ENCODE results near the gene SDHD. TPM values are rescaled to one million over a fixed set of nuclear protein-coding genes. Genes with fewer than 3 reads are reported as not detected.

The SDHD gene
- total RNA-seq, 1 donor from 2014 or later = 67.9 TPM

DNA sequence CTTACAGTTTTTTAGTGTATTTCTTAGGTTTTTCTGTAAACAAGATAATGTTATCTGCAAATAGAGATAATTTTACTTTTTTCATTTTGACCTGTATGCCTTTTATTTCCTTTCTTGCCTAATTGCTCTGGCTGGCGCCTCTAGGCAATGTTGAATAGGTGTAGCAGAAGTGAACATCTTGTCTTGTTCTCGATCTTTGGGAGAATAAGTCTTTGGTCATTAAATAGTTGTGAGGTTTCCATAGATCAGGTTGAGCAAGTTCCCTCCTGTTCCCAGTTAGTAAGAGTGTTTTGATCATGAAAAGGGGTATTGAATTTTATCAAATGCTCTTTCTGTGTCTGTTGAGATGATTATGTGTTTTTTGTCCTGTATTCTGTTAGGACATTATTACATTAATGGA lies 36.9 kb upstream of the SDHD start:
- no peaks in the 10 kb centered on the region for H3K27me3 Mint-ChIP-seq

DNA sequence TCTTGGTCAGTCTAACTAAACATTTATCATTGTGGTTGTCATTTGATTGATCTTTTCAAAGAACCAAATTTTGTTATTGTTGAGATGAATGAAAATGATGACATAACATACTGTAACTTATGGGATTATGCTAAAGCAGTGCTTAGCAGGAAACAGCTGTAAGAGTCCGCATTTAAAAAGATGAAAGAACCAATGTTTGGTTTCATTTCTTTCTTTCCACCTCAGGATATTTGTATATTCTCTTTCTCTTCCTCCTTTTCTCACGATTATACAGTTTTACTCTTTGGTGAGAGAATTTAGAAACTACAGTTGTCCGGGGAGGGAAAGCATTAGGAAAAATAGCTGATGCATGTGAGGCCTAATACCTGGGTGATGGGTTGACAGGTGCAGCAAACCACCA lies 36.0 kb upstream of the SDHD start:
- TF ChIP-seq, protein P1, sequence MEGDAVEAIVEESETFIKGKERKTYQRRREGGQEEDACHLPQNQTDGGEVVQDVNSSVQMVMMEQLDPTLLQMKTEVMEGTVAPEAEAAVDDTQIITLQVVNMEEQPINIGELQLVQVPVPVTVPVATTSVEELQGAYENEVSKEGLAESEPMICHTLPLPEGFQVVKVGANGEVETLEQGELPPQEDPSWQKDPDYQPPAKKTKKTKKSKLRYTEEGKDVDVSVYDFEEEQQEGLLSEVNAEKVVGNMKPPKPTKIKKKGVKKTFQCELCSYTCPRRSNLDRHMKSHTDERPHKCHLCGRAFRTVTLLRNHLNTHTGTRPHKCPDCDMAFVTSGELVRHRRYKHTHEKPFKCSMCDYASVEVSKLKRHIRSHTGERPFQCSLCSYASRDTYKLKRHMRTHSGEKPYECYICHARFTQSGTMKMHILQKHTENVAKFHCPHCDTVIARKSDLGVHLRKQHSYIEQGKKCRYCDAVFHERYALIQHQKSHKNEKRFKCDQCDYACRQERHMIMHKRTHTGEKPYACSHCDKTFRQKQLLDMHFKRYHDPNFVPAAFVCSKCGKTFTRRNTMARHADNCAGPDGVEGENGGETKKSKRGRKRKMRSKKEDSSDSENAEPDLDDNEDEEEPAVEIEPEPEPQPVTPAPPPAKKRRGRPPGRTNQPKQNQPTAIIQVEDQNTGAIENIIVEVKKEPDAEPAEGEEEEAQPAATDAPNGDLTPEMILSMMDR (conservative IDR thresholded peaks at IDR 0.05) = no peak
- no peaks in the 10 kb centered on the region for H3K4me1 Mint-ChIP-seq (ENCODE audit: unreplicated experiment)
- H3K27me3 Mint-ChIP-seq = no peaks in the 10 kb centered on the region
- no peak for DNase-seq (ENCODE audit: extremely low spot score, unreplicated experiment)
- peaks cover 62% of the 10 kb centered on the region for H3K36me3 Mint-ChIP-seq
- H3K27ac Mint-ChIP-seq = no peak overlapping the region
- H3K4me3 Mint-ChIP-seq = no peak overlapping the region
- no peaks in the 10 kb centered on the region for H3K9me3 Mint-ChIP-seq

More for the DNA sequence above, 36.9 kb upstream of the SDHD start:
- no peak overlapping the region for H3K4me3 Mint-ChIP-seq
- DNase-seq (ENCODE audit: extremely low spot score, unreplicated experiment) = no peak
- H3K36me3 Mint-ChIP-seq = peaks cover 69% of the 10 kb centered on the region
- peak overlapping the region; percentile 19 for H3K27ac Mint-ChIP-seq
- H3K9me3 Mint-ChIP-seq = no peaks in the 10 kb centered on the region
- TF ChIP-seq, protein P1 (conservative IDR thresholded peaks at IDR 0.05) = no peak
- H3K4me1 Mint-ChIP-seq (ENCODE audit: unreplicated experiment) = no peaks in the 10 kb centered on the region

DNA sequence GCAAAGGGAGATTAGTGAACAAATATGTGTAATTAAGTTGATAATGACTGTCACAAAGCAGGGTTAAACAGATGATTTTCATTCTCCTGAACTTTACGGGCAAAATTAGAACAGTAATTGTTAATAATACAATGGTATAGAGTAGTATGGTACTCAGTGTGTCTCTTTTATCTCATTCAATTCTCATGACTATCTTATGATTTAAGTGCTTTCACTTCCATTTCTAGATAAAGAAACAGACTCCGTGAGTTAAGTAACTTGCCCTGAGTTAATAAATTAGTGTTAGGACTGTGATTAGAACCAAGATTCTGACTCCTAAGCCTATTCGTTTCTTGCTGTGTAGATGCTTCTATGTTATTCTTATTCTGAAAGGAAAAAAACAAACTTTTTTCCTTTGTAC lies 34.9 kb upstream of the SDHD start:
- H3K27ac Mint-ChIP-seq = no peak overlapping the region
- H3K4me1 Mint-ChIP-seq (ENCODE audit: unreplicated experiment) = no peaks in the 10 kb centered on the region
- TF ChIP-seq, protein P1 (conservative IDR thresholded peaks at IDR 0.05) = no peak
- no peaks in the 10 kb centered on the region for H3K27me3 Mint-ChIP-seq
- no peak overlapping the region for H3K4me3 Mint-ChIP-seq
- H3K9me3 Mint-ChIP-seq = no peaks in the 10 kb centered on the region
- no peak for DNase-seq (ENCODE audit: extremely low spot score, unreplicated experiment)
- H3K36me3 Mint-ChIP-seq = peaks cover 56% of the 10 kb centered on the region

DNA sequence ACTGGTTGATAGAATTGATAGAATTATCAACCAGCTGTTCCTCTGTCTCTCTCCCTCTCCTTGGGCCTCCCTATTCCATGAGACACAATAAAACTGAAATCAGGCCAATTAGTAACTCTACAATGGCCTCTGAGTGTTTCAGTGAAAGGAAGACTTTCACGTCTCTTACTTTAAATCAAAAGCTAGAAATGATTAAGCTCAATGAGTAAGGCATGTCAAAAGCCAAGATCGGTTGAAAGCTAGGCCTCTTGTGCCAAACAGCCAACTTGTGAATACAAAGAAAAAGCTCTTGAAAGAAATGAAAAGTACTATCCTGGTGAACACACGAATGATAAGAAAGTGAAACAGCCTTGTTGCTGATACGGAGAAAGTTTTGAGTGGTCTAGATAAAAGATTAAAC lies 29.5 kb upstream of the SDHD start:
- H3K4me3 Mint-ChIP-seq = no peak overlapping the region
- H3K27me3 Mint-ChIP-seq = no peaks in the 10 kb centered on the region
- TF ChIP-seq, protein P1 (conservative IDR thresholded peaks at IDR 0.05) = no peak
- H3K9me3 Mint-ChIP-seq = no peaks in the 10 kb centered on the region
- H3K36me3 Mint-ChIP-seq = peaks cover 32% of the 10 kb centered on the region
- no peaks in the 10 kb centered on the region for H3K4me1 Mint-ChIP-seq (ENCODE audit: unreplicated experiment)
- no peak overlapping the region for H3K27ac Mint-ChIP-seq
- DNase-seq (ENCODE audit: extremely low spot score, unreplicated experiment) = no peak

DNA sequence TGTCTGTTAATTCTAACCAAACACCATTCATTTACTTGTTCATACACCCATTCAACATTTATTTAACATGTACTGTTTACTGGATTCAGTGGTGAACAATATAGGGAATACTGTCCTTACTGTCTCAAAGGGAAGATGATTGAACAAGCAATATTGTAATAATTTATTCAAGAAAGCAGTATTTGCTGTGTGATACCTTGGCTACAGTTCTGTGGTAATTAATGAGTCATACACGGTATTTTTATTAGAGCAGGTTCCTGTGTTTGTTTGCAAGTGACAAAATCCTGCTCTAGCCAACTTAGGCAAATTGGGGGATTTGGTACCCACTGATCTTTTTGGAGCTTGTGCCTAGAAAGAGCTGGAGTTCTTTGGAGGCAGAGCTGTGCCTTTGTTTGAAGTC lies 28.6 kb upstream of the SDHD start:
- DNase-seq (ENCODE audit: extremely low spot score, unreplicated experiment) = no peak
- TF ChIP-seq, protein P1 (conservative IDR thresholded peaks at IDR 0.05) = no peak
- no peak overlapping the region for H3K27ac Mint-ChIP-seq
- H3K36me3 Mint-ChIP-seq = peaks cover 29% of the 10 kb centered on the region
- no peaks in the 10 kb centered on the region for H3K27me3 Mint-ChIP-seq
- no peaks in the 10 kb centered on the region for H3K4me1 Mint-ChIP-seq (ENCODE audit: unreplicated experiment)
- no peak overlapping the region for H3K4me3 Mint-ChIP-seq
- no peaks in the 10 kb centered on the region for H3K9me3 Mint-ChIP-seq

DNA sequence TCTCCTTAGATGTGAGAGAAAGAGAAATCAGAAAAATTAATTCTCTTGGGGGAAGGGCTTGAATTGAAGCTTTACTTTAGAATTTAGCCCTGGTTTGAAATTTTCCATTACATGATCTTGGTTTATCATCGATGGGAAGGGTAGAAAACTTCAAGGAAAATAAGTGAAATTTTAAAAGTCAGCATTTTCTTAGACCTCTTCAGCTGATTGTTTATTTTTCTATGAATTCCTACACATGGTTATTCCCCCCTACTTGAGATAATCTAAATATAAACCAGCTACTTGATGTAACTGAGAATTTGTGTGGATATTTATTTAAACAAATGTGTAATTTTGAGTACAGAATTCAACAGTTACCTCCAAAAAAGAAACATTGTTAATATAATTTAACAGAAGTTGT lies 23.8 kb upstream of the SDHD start:
- Mint-ChIP-seq H3K36me3 (peaks cover 10% of the 10 kb centered on the region), H3K27me3 (no peaks in the 10 kb centered on the region), H3K27ac (no peak overlapping the region), H3K4me1 (ENCODE audit: unreplicated experiment) (no peaks in the 10 kb centered on the region), H3K4me3 (no peak overlapping the region), H3K9me3 (no peaks in the 10 kb centered on the region)
- no peak for DNase-seq (ENCODE audit: extremely low spot score, unreplicated experiment)
- TF ChIP-seq, protein P1 (conservative IDR thresholded peaks at IDR 0.05) = no peak
